Neural cell (in vitro differentiated cells): ENCODE data around the gene AGBL4. TPM values are rescaled to one million over a fixed set of nuclear protein-coding genes. Genes with fewer than 3 reads are reported as not detected.
"Not testable (repeated sequence)": the region's sequence is repeated elsewhere in the genome, so short reads cannot be mapped to it uniquely, and the experiment has no call there.

Source experiments
- H2AFZ ChIP-seq: fragments of 200-600, 300-800 bp; sonication (generic), shearing (Covaris generic); 2 replicates; pipeline ENCODE4 v1.6.0; 2014; ENCODE audit warnings: low read depth, mild to moderate bottlenecking, antibody characterized with exemption, low read length, moderate library complexity
- H3F3A ChIP-seq: fragments of 200-600 bp; shearing (Covaris generic); 2 replicates; pipeline ENCODE4 v1.6.1; 2016; ENCODE audit warnings: mild to moderate bottlenecking, moderate library complexity, mixed read lengths, antibody characterized with exemption, low read length; ENCODE audit not compliant: insufficient read depth, poor library complexity, severe bottlenecking
- H3K27ac ChIP-seq: fragments of 200-600, 300-800 bp; sonication (generic), shearing (Covaris generic); 2 replicates; pipeline ENCODE4 v1.5.1; 2014; ENCODE audit warnings: mild to moderate bottlenecking, low read length, moderate library complexity
- H3K27me3 ChIP-seq: fragments of 300-800, 200-600 bp; sonication (generic), shearing (Covaris generic); 2 replicates; pipeline ENCODE4 v1.6.0; 2014; ENCODE audit warnings: mild to moderate bottlenecking, low read depth, low read length, moderate library complexity; ENCODE audit not compliant: insufficient read depth
- H3K36me3 ChIP-seq: fragments of 300-800, 200-600 bp; sonication (generic), shearing (Covaris generic); 2 replicates; pipeline ENCODE4 v1.5.1; 2014; ENCODE audit warnings: mild to moderate bottlenecking, antibody characterized with exemption, low read length, moderate library complexity; ENCODE audit not compliant: insufficient read depth
- H3K4me2 ChIP-seq: fragments of 300-800, 200-600 bp; sonication (generic), shearing (Covaris generic); 2 replicates; pipeline ENCODE4 v1.6.0; 2014; ENCODE audit warnings: mild to moderate bottlenecking, low read length
- H3K4me3 ChIP-seq: fragments of 300-800, 200-600 bp; sonication (generic), shearing (Covaris generic); 2 replicates; pipeline ENCODE4 v1.5.1; 2014; ENCODE audit warnings: mild to moderate bottlenecking, low read length, moderate library complexity
- H3K79me2 ChIP-seq: fragments of 200-600 bp; shearing (Covaris generic); replicated peaks from 2 replicates; pipeline ENCODE4 v1.6.0; 2014; ENCODE audit warnings: mild to moderate bottlenecking, low read length, moderate library complexity; ENCODE audit not compliant: insufficient read depth
- H3K9ac ChIP-seq: fragments of 300-800, 200-600 bp; sonication (generic), shearing (Covaris generic); 2 replicates; pipeline ENCODE4 v1.6.1; 2016; ENCODE audit warnings: mild to moderate bottlenecking, low read length, mixed read lengths
- H3K9me2 ChIP-seq: fragments of 200-600 bp; shearing (Covaris generic); 2 replicates; pipeline ENCODE4 v1.6.1; 2016; ENCODE audit warnings: mild to moderate bottlenecking, low read length, mixed read lengths; ENCODE audit not compliant: insufficient read depth
- H3K9me3 ChIP-seq: fragments of 200-600, 300-800 bp; sonication (generic), shearing (Covaris generic); 2 replicates; pipeline ENCODE4 v1.6.1; 2016; ENCODE audit warnings: mild to moderate bottlenecking, mixed run types, low read length, moderate library complexity, mixed read lengths
- H4K20me1 ChIP-seq: fragments of 200-600 bp; shearing (Covaris generic); 2 replicates; pipeline ENCODE4 v1.6.1; 2016; ENCODE audit warnings: mild to moderate bottlenecking, mixed run types; ENCODE audit not compliant: insufficient read depth
- EP300 ChIP-seq: fragments of 450-650 bp; conservative IDR thresholded peaks from 2 replicates; pipeline ENCODE4 v1.6.1; 2014; ENCODE audit warnings: antibody characterized with exemption, mild to moderate bottlenecking, moderate library complexity; ENCODE audit not compliant: poor library complexity, severe bottlenecking
- EZH2 ChIP-seq: fragments of 200-600, 300-800 bp; shearing (Covaris generic), sonication (generic); IDR thresholded peaks from 2 replicates; pipeline ENCODE4 v1.6.1; 2014; ENCODE audit warnings: antibody characterized with exemption, low read length, borderline replicate concordance, mild to moderate bottlenecking; ENCODE audit not compliant: insufficient read depth, poor library complexity, severe bottlenecking
- MXI1 ChIP-seq: fragments of 450-650 bp; conservative IDR thresholded peaks from 2 replicates; pipeline ENCODE4 v1.6.1; 2014; ENCODE audit warnings: antibody characterized with exemption, mild to moderate bottlenecking; ENCODE audit not compliant: poor library complexity, severe bottlenecking
- POLR2AphosphoS5 ChIP-seq: IDR thresholded peaks from 2 replicates; pipeline ENCODE4 v1.6.1; 2012
- RAD21 ChIP-seq: fragments of 450-650 bp; conservative IDR thresholded peaks from 2 replicates; pipeline ENCODE4 v1.6.1; 2014; ENCODE audit warnings: antibody characterized with exemption, mild to moderate bottlenecking, moderate library complexity
- SMC3 ChIP-seq: fragments of 450-650 bp; conservative IDR thresholded peaks from 2 replicates; pipeline ENCODE4 v1.6.1; 2014; ENCODE audit warnings: antibody characterized with exemption, mild to moderate bottlenecking, moderate library complexity; ENCODE audit not compliant: poor library complexity
- TAF1 ChIP-seq: IDR thresholded peaks from 2 replicates; pipeline ENCODE4 v1.6.1; 2012; ENCODE audit warnings: low read depth
- polyA plus RNA-seq: library from polyadenylated mRNA; depleted of rRNA; stranded (reverse); fragments of >200 nt; gene quantifications from 2 replicates; pipeline ENCODE4 v1.2.3, GENCODE V29; 2014
- TF ChIP-seq, protein P1 (sequence below): IDR thresholded peaks from 2 replicates; pipeline ENCODE4 v1.6.1; 2012; ENCODE audit warnings: borderline replicate concordance
- TF ChIP-seq, protein P2 (sequence below): fragments of 450-650 bp; IDR thresholded peaks from 2 replicates; pipeline ENCODE4 v1.5.1; 2014; ENCODE audit warnings: antibody characterized with exemption, mild to moderate bottlenecking, moderate library complexity; ENCODE audit not compliant: poor library complexity, severe bottlenecking

Gene AGBL4
- polyA plus RNA-seq, 1 donor from 2014 or later = 1.3 TPM

DNA sequence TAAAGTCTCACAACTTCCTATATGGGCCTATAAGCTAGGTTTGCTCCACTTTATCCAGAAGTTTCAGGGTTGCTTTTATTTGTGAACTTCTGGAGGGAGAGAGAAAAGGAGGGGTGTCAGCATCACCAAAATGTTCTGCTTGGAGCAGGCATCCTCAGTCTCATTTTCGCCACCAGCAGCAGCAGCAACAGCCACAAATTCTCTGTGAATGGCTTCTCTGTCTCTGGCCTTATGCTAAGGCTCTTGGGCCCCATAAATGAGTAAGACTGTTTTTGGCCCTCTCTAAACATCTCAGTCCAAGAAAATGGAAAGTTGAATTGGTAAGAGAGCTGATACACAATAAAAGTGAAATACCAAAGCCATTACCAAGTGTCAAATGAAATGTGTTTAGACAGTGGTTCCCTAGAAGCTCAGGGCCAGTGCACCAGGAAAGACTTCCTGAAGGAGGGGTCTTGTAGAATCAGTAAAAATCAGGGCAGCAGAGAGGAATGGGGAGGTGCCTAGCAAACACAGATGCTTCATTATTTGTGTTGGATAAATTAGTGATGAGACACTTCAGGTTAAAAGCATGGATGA, 1498.8 kb downstream of the AGBL4 start:
- Histone ChIP-seq H3K79me2 (no peaks in the 10 kb centered on the region), H3K9ac (no peak overlapping the region), H3K9me3 (no peaks in the 10 kb centered on the region), H3K9me2 (no peaks in the 10 kb centered on the region), H3F3A (no peaks in the 10 kb centered on the region), H3K27ac (no peak overlapping the region), H2AFZ (no peak overlapping the region), H3K36me3 (no peaks in the 10 kb centered on the region), H4K20me1 (no peaks in the 10 kb centered on the region), H3K27me3 (no peaks in the 10 kb centered on the region), H3K4me2 (no peak overlapping the region), H3K4me3 (no peak overlapping the region)
- TF ChIP-seq TAF1 (no peak), MXI1 (no peak), POLR2AphosphoS5 (no peak), EP300 (no peak), RAD21 (no peak), SMC3 (no peak), EZH2 (no peak)
- TF ChIP-seq, protein P1, sequence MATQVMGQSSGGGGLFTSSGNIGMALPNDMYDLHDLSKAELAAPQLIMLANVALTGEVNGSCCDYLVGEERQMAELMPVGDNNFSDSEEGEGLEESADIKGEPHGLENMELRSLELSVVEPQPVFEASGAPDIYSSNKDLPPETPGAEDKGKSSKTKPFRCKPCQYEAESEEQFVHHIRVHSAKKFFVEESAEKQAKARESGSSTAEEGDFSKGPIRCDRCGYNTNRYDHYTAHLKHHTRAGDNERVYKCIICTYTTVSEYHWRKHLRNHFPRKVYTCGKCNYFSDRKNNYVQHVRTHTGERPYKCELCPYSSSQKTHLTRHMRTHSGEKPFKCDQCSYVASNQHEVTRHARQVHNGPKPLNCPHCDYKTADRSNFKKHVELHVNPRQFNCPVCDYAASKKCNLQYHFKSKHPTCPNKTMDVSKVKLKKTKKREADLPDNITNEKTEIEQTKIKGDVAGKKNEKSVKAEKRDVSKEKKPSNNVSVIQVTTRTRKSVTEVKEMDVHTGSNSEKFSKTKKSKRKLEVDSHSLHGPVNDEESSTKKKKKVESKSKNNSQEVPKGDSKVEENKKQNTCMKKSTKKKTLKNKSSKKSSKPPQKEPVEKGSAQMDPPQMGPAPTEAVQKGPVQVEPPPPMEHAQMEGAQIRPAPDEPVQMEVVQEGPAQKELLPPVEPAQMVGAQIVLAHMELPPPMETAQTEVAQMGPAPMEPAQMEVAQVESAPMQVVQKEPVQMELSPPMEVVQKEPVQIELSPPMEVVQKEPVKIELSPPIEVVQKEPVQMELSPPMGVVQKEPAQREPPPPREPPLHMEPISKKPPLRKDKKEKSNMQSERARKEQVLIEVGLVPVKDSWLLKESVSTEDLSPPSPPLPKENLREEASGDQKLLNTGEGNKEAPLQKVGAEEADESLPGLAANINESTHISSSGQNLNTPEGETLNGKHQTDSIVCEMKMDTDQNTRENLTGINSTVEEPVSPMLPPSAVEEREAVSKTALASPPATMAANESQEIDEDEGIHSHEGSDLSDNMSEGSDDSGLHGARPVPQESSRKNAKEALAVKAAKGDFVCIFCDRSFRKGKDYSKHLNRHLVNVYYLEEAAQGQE = no peak
- TF ChIP-seq, protein P2, sequence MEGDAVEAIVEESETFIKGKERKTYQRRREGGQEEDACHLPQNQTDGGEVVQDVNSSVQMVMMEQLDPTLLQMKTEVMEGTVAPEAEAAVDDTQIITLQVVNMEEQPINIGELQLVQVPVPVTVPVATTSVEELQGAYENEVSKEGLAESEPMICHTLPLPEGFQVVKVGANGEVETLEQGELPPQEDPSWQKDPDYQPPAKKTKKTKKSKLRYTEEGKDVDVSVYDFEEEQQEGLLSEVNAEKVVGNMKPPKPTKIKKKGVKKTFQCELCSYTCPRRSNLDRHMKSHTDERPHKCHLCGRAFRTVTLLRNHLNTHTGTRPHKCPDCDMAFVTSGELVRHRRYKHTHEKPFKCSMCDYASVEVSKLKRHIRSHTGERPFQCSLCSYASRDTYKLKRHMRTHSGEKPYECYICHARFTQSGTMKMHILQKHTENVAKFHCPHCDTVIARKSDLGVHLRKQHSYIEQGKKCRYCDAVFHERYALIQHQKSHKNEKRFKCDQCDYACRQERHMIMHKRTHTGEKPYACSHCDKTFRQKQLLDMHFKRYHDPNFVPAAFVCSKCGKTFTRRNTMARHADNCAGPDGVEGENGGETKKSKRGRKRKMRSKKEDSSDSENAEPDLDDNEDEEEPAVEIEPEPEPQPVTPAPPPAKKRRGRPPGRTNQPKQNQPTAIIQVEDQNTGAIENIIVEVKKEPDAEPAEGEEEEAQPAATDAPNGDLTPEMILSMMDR = no peak

GRCh38 chr1:48523558-48523957, 1500.2 kb downstream of the AGBL4 start:
- no peak overlapping the region for H3K9ac ChIP-seq
- no peak overlapping the region for H2AFZ ChIP-seq
- H3K4me3 ChIP-seq = no peak overlapping the region
- TF ChIP-seq MXI1 (no peak), SMC3 (no peak), TAF1 (no peak), POLR2AphosphoS5 (no peak), RAD21 (no peak), EP300 (no peak), EZH2 (no peak)
- TF ChIP-seq, protein P2 = no peak
- TF ChIP-seq, protein P1 = no peak
- no peaks in the 10 kb centered on the region for H4K20me1 ChIP-seq
- no peak overlapping the region for H3K27ac ChIP-seq
- H3K79me2 ChIP-seq = no peaks in the 10 kb centered on the region
- no peaks in the 10 kb centered on the region for H3K36me3 ChIP-seq
- no peak overlapping the region for H3K4me2 ChIP-seq
- no peaks in the 10 kb centered on the region for H3K27me3 ChIP-seq
- no peaks in the 10 kb centered on the region for H3K9me2 ChIP-seq
- no peaks in the 10 kb centered on the region for H3K9me3 ChIP-seq
- no peaks in the 10 kb centered on the region for H3F3A ChIP-seq

- H3K4me2 ChIP-seq, H3K9me3 ChIP-seq, H3K27me3 ChIP-seq, H4K20me1 ChIP-seq, H3K79me2 ChIP-seq, H3K9ac ChIP-seq, H3K4me3 ChIP-seq, H3K9me2 ChIP-seq, H3K36me3 ChIP-seq, H3F3A ChIP-seq, H3K27ac ChIP-seq, H2AFZ ChIP-seq: not testable (repeated sequence)
Measured at GRCh38 chr1:48519896-48520295, 1503.9 kb downstream of the AGBL4 start.
